CD14-positive monocyte (primary cell): ENCODE results near the gene STARD8. TPM values are rescaled to one million over a fixed set of nuclear protein-coding genes. Genes with fewer than 3 reads are reported as not detected.

Source experiments
- DNase-seq, 3 donors: peaks; one replicate each; pipeline ENCODE4 v3.0.0-alpha.2; 2011 to 2022
- H2AFZ ChIP-seq: 2 replicates; pipeline ENCODE4 v1.6.0; 2012; ENCODE audit warnings: mild to moderate bottlenecking, low read depth, low read length, inconsistent platforms; ENCODE audit not compliant: insufficient read depth, poor library complexity, severe bottlenecking
- H3K27ac ChIP-seq, 2 donors: 1 replicate in 1 of 2; 2 replicates in 1 of 2; pipeline ENCODE4 v1.5.1; 2012 to 2013; ENCODE audit warnings: low read length in 2 of 2, control low read depth in 1 of 2, inconsistent platforms in 1 of 2, low read depth in 1 of 2, mild to moderate bottlenecking in 1 of 2
- H3K27me3 ChIP-seq, 2 donors: one replicate each; pipeline versions ENCODE4 v1.6.0 to v1.6.1; 2011 to 2013; ENCODE audit warnings: low read length in 2 of 2; ENCODE audit not compliant: control insufficient read depth in 2 of 2, insufficient read depth in 2 of 2
- H3K36me3 ChIP-seq, 2 donors: replicated peaks in 1 of 2; 1 replicate in 1 of 2; 2 replicates in 1 of 2; pipeline versions ENCODE4 v1.5.1 to v1.6.1; 2012 to 2013; ENCODE audit warnings: low read length in 2 of 2, control low read depth in 1 of 2, inconsistent platforms in 1 of 2, mild to moderate bottlenecking in 1 of 2; ENCODE audit not compliant: insufficient read depth in 2 of 2, control insufficient read depth in 1 of 2
- H3K4me1 ChIP-seq, 2 donors: 1 replicate in 1 of 2; 2 replicates in 1 of 2; pipeline versions ENCODE4 v1.5.1 to v1.6.1; 2012 to 2013; ENCODE audit warnings: low read length in 2 of 2, control low read depth in 1 of 2, inconsistent platforms in 1 of 2, mild to moderate bottlenecking in 1 of 2, moderate library complexity in 1 of 2; ENCODE audit not compliant: insufficient read depth in 2 of 2, control insufficient read depth in 1 of 2
- H3K4me2 ChIP-seq: replicated peaks from 2 replicates; pipeline ENCODE3; 2012; ENCODE audit warnings: low read length, moderate library complexity, mild to moderate bottlenecking; ENCODE audit not compliant: poor library complexity, severe bottlenecking; ENCODE audit errors: extremely low read depth
- H3K4me3 ChIP-seq, 3 experiments: fragments of 200-600 bp in 1 of 3; sonication (generic) in 1 of 3; replicated peaks in 1 of 3; 1 replicate in 2 of 3; 2 replicates in 1 of 3; pipeline ENCODE4 v1.5.1; 2011 to 2013; ENCODE audit warnings: low read length in 3 of 3, mild to moderate bottlenecking in 3 of 3, control low read depth in 2 of 3, low read depth in 2 of 3, inconsistent platforms in 1 of 3, moderate library complexity in 1 of 3
- H3K79me2 ChIP-seq: 2 replicates; pipeline ENCODE4 v1.6.0; 2012; ENCODE audit warnings: mild to moderate bottlenecking, control low read depth, inconsistent platforms, low read length, moderate library complexity; ENCODE audit not compliant: insufficient read depth
- H3K9ac ChIP-seq: 2 replicates; pipeline ENCODE4 v1.6.0; 2017; ENCODE audit warnings: low read length, mild to moderate bottlenecking; ENCODE audit not compliant: insufficient read depth, poor library complexity, severe bottlenecking
- H3K9me3 ChIP-seq, 2 donors: replicated peaks in 1 of 2; 1 replicate in 1 of 2; 2 replicates in 1 of 2; pipeline versions ENCODE4 v1.5.1 to v1.6.1; 2012 to 2013; ENCODE audit warnings: low read length in 2 of 2, control low read depth in 1 of 2; ENCODE audit not compliant: control insufficient read depth in 1 of 2, insufficient read depth in 1 of 2
- H4K20me1 ChIP-seq: 2 replicates; pipeline ENCODE4 v1.6.0; 2012; ENCODE audit warnings: mild to moderate bottlenecking, low read length, control low read depth, moderate library complexity; ENCODE audit not compliant: insufficient read depth
- H3K27ac Mint-ChIP-seq, 7 donors: one replicate each; pipeline ENCODE4 v1.8.0; 2020; ENCODE audit warnings: mild to moderate bottlenecking in 7 of 7, mixed read lengths in 7 of 7, moderate library complexity in 6 of 7, inconsistent platforms in 2 of 7
- H3K27me3 Mint-ChIP-seq, 3 donors: one replicate each; pipeline ENCODE4 v1.8.0; 2021 to 2022; ENCODE audit warnings: low read depth in 3 of 3, mild to moderate bottlenecking in 3 of 3, mixed read lengths in 3 of 3, moderate library complexity in 3 of 3, inconsistent platforms in 1 of 3
- H3K36me3 Mint-ChIP-seq, 2 donors: one replicate each; pipeline ENCODE4 v1.8.0; 2020; ENCODE audit warnings: mixed read lengths in 2 of 2, inconsistent platforms in 1 of 2, mild to moderate bottlenecking in 1 of 2
- H3K4me1 Mint-ChIP-seq: one replicate; pipeline ENCODE4 v1.8.0; 2020; ENCODE audit warnings: mild to moderate bottlenecking, mixed read lengths
- H3K4me3 Mint-ChIP-seq, 2 donors: one replicate each; pipeline ENCODE4 v1.8.0; 2020; ENCODE audit warnings: mild to moderate bottlenecking in 2 of 2, mixed read lengths in 2 of 2, moderate library complexity in 1 of 2
- H3K9me3 Mint-ChIP-seq, 7 donors: one replicate each; pipeline ENCODE4 v1.8.0; 2020 to 2022; ENCODE audit warnings: mixed read lengths in 7 of 7, mild to moderate bottlenecking in 6 of 7, moderate library complexity in 6 of 7, inconsistent platforms in 2 of 7
- CTCF ChIP-seq: fragments of 200-600 bp; IDR thresholded peaks from one replicate; pipeline ENCODE4 v1.8.0; 2022; ENCODE audit warnings: antibody characterized with exemption, mild to moderate bottlenecking
- WGBS: methylation state at CpG from one replicate; pipeline ENCODE4 v1.1.5; 2013; ENCODE audit warnings: missing lambda C conversion rate; ENCODE audit not compliant: insufficient coverage; 5-methylcytosine and 5-hydroxymethylcytosine counted together
- intact Hi-C, 2 donors: fragments of 100-400 bp; cut with micrococcal nuclease; formaldehyde crosslinking; loops; one replicate each; pipeline versions ENCODE4 v1.15.0 to v1.15.1; 2023
- polyA plus RNA-seq, 3 donors: library from polyadenylated mRNA; depleted of rRNA in 1 of 3; unstranded in 2 of 3; stranded (reverse) in 1 of 3; fragments of 300-500 nt in 2 of 3; fragments of >200 nt in 1 of 3; fragmentation: Illumina TruSeq in 2 of 3; gene quantifications; 1 replicate in 2 of 3; 2 replicates in 1 of 3; pipeline ENCODE4 v1.2.3, GENCODE V29; 2012 to 2021

STARD8 gene
- polyA plus RNA-seq, 3 donors, result 1.2 to 4.1 (median 1.7) TPM

GRCh38 chrX:68640661-68641060 lies 6.8 kb upstream of the STARD8 start:
- H4K20me1 ChIP-seq, result no peaks in the 10 kb centered on the region
- H3K4me3 ChIP-seq, result no peak overlapping the region
- Mint-ChIP-seq H3K27ac (no peak overlapping the region), H3K4me3 (no peak overlapping the region), H3K27me3 (peaks cover 0 to 4% (median 0%) of the 10 kb centered on the region in 3 donors), H3K4me1 (no peaks in the 10 kb centered on the region), H3K36me3 (no peaks in the 10 kb centered on the region), H3K9me3 (peaks cover 0 to 2% (median 0%) of the 10 kb centered on the region in 7 donors)
- intact Hi-C loops, result no loop called here
- no CpG with 5 or more reads among the region's 2 CpGs for WGBS
- no peak overlapping the region for H3K9ac ChIP-seq
- H3K4me2 ChIP-seq, result no peak overlapping the region
- no peak for DNase-seq
- no peaks in the 10 kb centered on the region for H3K27me3 ChIP-seq
- no peaks in the 10 kb centered on the region for H3K4me1 ChIP-seq
- no peak overlapping the region for H2AFZ ChIP-seq
- H3K36me3 ChIP-seq, result no peaks in the 10 kb centered on the region
- no peak for TF ChIP-seq CTCF
- no peak overlapping the region for H3K27ac ChIP-seq
- H3K79me2 ChIP-seq, result no peaks in the 10 kb centered on the region
- no peaks in the 10 kb centered on the region for H3K9me3 ChIP-seq

- Histone ChIP-seq H3K27me3 (peaks cover 0 to 26% of the 10 kb centered on the region in 2 donors), H2AFZ (no peak overlapping the region), H3K36me3 (no peaks in the 10 kb centered on the region), H3K4me2 (no peak overlapping the region), H3K9me3 (no peaks in the 10 kb centered on the region), H3K79me2 (no peaks in the 10 kb centered on the region), H4K20me1 (no peaks in the 10 kb centered on the region), H3K9ac (no peak overlapping the region), H3K4me1 (no peaks in the 10 kb centered on the region), H3K27ac (no peak overlapping the region), H3K4me3 (no peak overlapping the region)
- H3K4me1 Mint-ChIP-seq, result peaks cover 1% of the 10 kb centered on the region
- TF ChIP-seq CTCF, result no peak
- H3K9me3 Mint-ChIP-seq, result peaks cover 0 to 2% (median 0%) of the 10 kb centered on the region in 7 donors
- WGBS, result no CpG with 5 or more reads among the region's 2 CpGs
- no peaks in the 10 kb centered on the region for H3K36me3 Mint-ChIP-seq
- intact Hi-C loops, result no loop called here
- no peak overlapping the region for H3K27ac Mint-ChIP-seq
- DNase-seq, result no peak
- H3K4me3 Mint-ChIP-seq, result no peak overlapping the region
- peaks cover 10 to 21% (median 21%) of the 10 kb centered on the region in 3 donors for H3K27me3 Mint-ChIP-seq
Observed at GRCh38 chrX:68644861-68645260, 2.6 kb upstream of the STARD8 start.
